Lung (tissue), 12 donors: Measurements from ENCODE around the gene NUBP2. TPM values are rescaled to one million over a fixed set of nuclear protein-coding genes. Genes with fewer than 3 reads are reported as not detected.
A peak's percentile ranks its signal among the peaks of the same experiment; 100 is the strongest.

Experiments used
- ATAC-seq: fragments of 200-7000 bp; cut with Tn5 transposase; one replicate; pipeline ENCODE4 v1.9.1; 2020; ENCODE audit warnings: moderate number of reproducible peaks; ENCODE audit not compliant: insufficient read depth, low FRiP score
- DNase-seq, 3 donors: peaks; one replicate each; pipeline ENCODE4 v3.0.0-alpha.2; 2013 to 2017
- H3K27ac ChIP-seq, 2 donors: one replicate each; pipeline ENCODE4 v1.5.1; 2013; ENCODE audit warnings: mild to moderate bottlenecking in 2 of 2, moderate library complexity in 2 of 2, control low read depth in 1 of 2, inconsistent platforms in 1 of 2, low read depth in 1 of 2, low read length in 1 of 2
- H3K27me3 ChIP-seq, 3 donors: one replicate each; pipeline ENCODE4 v1.5.1; 2013; ENCODE audit warnings: low read length in 2 of 3; ENCODE audit not compliant: control insufficient read depth in 3 of 3, insufficient read depth in 3 of 3
- H3K36me3 ChIP-seq, 4 donors: one replicate each; pipeline ENCODE4 v1.5.1; 2013; ENCODE audit warnings: low read length in 4 of 4, mild to moderate bottlenecking in 1 of 4, moderate library complexity in 1 of 4; ENCODE audit not compliant: control insufficient read depth in 4 of 4, insufficient read depth in 4 of 4
- H3K4me1 ChIP-seq, 5 donors: one replicate each; pipeline ENCODE4 v1.5.1; 2013; ENCODE audit warnings: low read length in 5 of 5, mild to moderate bottlenecking in 2 of 5, moderate library complexity in 1 of 5; ENCODE audit not compliant: control insufficient read depth in 5 of 5, insufficient read depth in 5 of 5
- H3K4me3 ChIP-seq: one replicate; pipeline ENCODE4 v1.5.1; 2013; ENCODE audit warnings: mild to moderate bottlenecking, control low read depth, moderate library complexity
- H3K9ac ChIP-seq, 2 donors: one replicate each; pipeline ENCODE4 v1.5.1; 2013; ENCODE audit warnings: low read length in 2 of 2, control low read depth in 1 of 2; ENCODE audit not compliant: insufficient read depth in 1 of 2
- H3K9me3 ChIP-seq, 4 donors: one replicate each; pipeline ENCODE4 v1.5.1; 2013; ENCODE audit warnings: low read length in 3 of 4, mild to moderate bottlenecking in 1 of 4, moderate library complexity in 1 of 4; ENCODE audit not compliant: control insufficient read depth in 4 of 4, insufficient read depth in 3 of 4
- WGBS, 2 donors: extraction: QIAGEN DNeasy Blood & Tissue Kit; methylation state at CpG; one replicate each; pipeline ENCODE4 v1.1.7; 2013; 5-methylcytosine and 5-hydroxymethylcytosine counted together
- polyA plus RNA-seq, 2 donors: library from polyadenylated mRNA; stranded (reverse); fragments of 200-250 nt; gene quantifications; one replicate each; pipeline ENCODE4 v1.2.1, GENCODE V29; 2013
- total RNA-seq, 2 donors: library from RNA; depleted of rRNA in 1 of 2; stranded (reverse); fragments of >200 nt in 1 of 2; gene quantifications; one replicate each; pipeline ENCODE4 v1.2.1, GENCODE V29; 2014 to 2021
- TF ChIP-seq, protein P1 (sequence below): IDR thresholded peaks from 2 replicates; pipeline ENCODE4 v1.5.1; 2012; ENCODE audit warnings: mild to moderate bottlenecking; ENCODE audit errors: control extremely low read depth, extremely low read depth
- donor health status: control.
- donor health status: control.
- donor health status: Bipolar disorder and iron deficiency.
- donor health status: healthy.
- donor health status: DM: yes; HTN: yes; CAD: no.

The NUBP2 gene
- total and polyA plus RNA-seq, 4 donors: 38.9 to 70.2 (median 65.6) TPM

DNA sequence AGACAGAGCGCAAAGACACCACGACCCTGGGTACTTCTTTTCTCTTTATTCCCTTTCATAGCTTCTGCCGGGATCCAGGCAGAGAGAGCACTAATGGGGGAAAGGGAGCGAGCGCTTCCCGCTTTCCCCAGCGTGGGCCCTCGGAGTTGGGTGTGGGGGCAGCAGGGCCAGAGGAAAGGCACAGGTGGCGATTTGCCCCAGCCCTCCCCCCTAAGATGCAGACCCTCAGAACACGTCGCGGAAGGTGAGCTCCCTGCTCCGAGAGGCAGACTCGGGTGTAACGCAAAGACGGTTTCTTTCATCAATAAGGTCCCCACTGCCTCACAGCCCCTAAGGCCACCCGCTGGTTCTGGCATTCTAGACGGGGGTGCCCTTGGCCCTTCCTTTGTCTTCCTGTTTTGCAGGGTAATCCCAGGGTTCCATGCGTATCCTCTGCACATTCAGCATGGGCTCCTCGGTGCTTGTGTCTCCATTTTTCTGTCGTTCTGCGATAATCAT, 10.8 kb upstream of the NUBP2 start:
- peak overlapping the region; percentile 95 for H3K4me3 ChIP-seq
- no peaks in the 10 kb centered on the region for H3K9me3 ChIP-seq
- peaks cover 5 to 41% (median 7%) of the 10 kb centered on the region in 4 donors for H3K36me3 ChIP-seq
- peaks cover 0 to 28% (median 0%) of the 10 kb centered on the region in 5 donors for H3K4me1 ChIP-seq
- no peaks in the 10 kb centered on the region for H3K27me3 ChIP-seq
- DNase-seq (no peak), ATAC-seq (no peak)
- TF ChIP-seq, protein P1, sequence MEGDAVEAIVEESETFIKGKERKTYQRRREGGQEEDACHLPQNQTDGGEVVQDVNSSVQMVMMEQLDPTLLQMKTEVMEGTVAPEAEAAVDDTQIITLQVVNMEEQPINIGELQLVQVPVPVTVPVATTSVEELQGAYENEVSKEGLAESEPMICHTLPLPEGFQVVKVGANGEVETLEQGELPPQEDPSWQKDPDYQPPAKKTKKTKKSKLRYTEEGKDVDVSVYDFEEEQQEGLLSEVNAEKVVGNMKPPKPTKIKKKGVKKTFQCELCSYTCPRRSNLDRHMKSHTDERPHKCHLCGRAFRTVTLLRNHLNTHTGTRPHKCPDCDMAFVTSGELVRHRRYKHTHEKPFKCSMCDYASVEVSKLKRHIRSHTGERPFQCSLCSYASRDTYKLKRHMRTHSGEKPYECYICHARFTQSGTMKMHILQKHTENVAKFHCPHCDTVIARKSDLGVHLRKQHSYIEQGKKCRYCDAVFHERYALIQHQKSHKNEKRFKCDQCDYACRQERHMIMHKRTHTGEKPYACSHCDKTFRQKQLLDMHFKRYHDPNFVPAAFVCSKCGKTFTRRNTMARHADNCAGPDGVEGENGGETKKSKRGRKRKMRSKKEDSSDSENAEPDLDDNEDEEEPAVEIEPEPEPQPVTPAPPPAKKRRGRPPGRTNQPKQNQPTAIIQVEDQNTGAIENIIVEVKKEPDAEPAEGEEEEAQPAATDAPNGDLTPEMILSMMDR: no peak
- H3K9ac ChIP-seq: no peak overlapping the region
- peak overlapping the region; percentile 6 to 9 for H3K27ac ChIP-seq
- 15 to 27% methylated on average over 22 of the region's 22 CpGs for WGBS, 2 donors

DNA sequence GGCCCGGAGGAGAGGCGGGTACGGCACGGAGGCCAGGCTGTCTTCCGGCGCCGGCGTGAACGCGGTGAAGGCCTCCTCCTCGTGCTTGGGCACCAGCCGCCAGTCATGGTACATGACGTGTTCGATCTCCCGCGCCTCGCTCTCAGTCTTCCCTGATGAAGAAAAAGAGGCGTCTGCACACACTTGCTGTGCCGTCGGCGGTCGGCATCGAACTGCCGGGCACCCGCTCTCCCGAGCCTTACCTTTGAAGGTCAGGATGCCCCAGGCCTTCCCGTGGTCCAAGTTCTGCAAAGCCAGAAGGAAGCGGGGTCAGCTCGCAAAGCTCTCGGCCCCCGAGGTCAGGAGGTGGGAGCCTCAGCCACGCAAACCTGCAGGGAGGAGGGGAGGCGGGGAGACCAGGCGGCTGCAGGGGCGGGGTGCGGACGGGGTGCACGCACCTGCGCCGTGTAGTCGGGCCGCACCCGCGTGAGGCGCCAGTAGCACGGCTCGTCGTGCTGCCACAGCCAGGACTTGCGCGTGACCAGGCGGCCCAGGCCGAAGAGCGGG, 10.3 kb upstream of the NUBP2 start, which contains the start of gene EME2:
EME2 (plus strand) TSS at position 449 of the 546 bp plus-strand sequence. CDS start 418 bp downstream, outside the sequence.
- Histone ChIP-seq H3K9ac (peak within 1 kb of the TSS in 1 of 2 donors; percentile 11), H3K4me1 (peaks cover 0 to 28% (median 0%) of the 10 kb centered on the region in 5 donors), H3K4me3 (peak within 1 kb of the TSS; percentile 95), H3K27ac (peak within 1 kb of the TSS; percentile 90 to 94), H3K36me3 (peaks cover 4 to 41% (median 7%) of the 10 kb centered on the region in 4 donors), H3K27me3 (no peaks in the 10 kb centered on the region), H3K9me3 (no peaks in the 10 kb centered on the region)
- TF ChIP-seq, protein P1: no peak
- ATAC-seq (no peak), DNase-seq (no peak)
- WGBS, 2 donors: 1 to 2% methylated on average over 48 to 53 of the region's 53 CpGs

DNA sequence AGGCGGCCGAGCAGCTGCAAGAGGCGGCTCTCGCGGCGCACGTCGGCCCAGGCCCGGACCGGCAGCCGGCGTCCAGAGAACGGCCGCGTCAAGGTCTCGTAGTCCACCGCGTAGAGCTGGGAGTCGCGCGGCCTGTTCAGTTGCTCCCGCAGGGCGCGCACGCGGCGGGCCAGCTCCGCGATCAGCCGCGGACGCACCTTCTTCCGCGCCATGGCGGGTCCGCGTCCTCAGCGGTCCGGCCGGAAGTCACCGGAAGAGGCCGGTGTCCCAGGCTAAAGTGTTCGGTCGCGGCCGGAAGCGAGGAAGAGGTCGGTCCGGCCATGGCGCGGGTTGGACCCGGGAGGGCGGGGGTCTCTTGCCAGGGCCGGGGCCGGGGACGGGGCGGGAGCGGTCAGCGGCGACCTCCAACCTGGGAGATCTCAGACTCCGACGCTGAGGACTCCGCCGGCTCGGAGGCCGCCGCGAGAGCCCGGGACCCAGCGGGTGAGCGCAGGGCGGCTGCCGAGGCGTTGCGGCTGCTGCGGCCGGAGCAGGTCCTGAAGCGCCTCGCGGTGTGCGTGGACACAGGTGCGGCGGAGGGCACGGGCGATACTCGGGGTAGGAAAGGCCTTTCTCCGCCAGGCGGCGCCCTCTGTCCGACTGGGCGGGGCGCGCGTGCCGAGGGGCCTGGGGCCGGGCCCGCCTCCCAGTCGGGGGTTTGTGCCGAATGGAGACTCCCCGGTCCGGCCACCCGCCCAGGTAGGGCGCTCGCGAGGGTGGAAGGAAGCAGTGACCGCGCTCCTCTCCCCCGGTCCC, 9.7 kb upstream of the NUBP2 start, which contains the start of gene MRPS34:
MRPS34 (minus strand) TSS at position 227 of the 795 bp plus-strand sequence; CDS start at position 212, 15 bp downstream.
- H3K9me3 ChIP-seq: no peaks in the 10 kb centered on the region
- peak within 1 kb of the TSS; percentile 90 to 94 for H3K27ac ChIP-seq
- peak within 1 kb of the TSS; percentile 11 to 28 for H3K9ac ChIP-seq
- peak within 1 kb of the TSS; percentile 95 for H3K4me3 ChIP-seq
- H3K4me1 ChIP-seq: peaks cover 0 to 28% (median 0%) of the 10 kb centered on the region in 5 donors
- no peaks in the 10 kb centered on the region for H3K27me3 ChIP-seq
- H3K36me3 ChIP-seq: peaks cover 4 to 41% (median 6%) of the 10 kb centered on the region in 4 donors
- TF ChIP-seq, protein P1: peak; percentile 47
- 0 to 1% methylated on average over 62 to 108 of the region's 108 CpGs for WGBS, 2 donors
- ATAC-seq: peak; percentile 85
- DNase-seq: peak; percentile 83 to 91 (median 87)
